Left lung (tissue), 14 donors: ENCODE results near the gene STAG3. TPM values are rescaled to one million over a fixed set of nuclear protein-coding genes. Genes with fewer than 3 reads are reported as not detected.
A peak's percentile ranks its signal among the peaks of the same experiment; 100 is the strongest.
"Not testable (repeated sequence)": the region's sequence is repeated elsewhere in the genome, so short reads cannot be mapped to it uniquely, and the experiment has no call there.

Experiments used
- ATAC-seq: fragments of 200-7000 bp; cut with Tn5 transposase; one replicate; pipeline ENCODE4 v1.9.1; 2020; ENCODE audit warnings: moderate library complexity
- DNase-seq, 4 donors: peaks; one replicate each; pipeline ENCODE4 v3.0.0-alpha.2; 2013 to 2020
- H3K27ac ChIP-seq, 2 donors: fragments of 200-600 bp; sonication (generic) in 1 of 2; one replicate each; pipeline versions ENCODE4 v1.5.0 to v1.8.0; 2020 to 2021
- H3K27me3 ChIP-seq, 2 donors: fragments of 200-600 bp; sonication (generic) in 1 of 2; one replicate each; pipeline versions ENCODE4 v1.5.0 to v1.8.0; 2020 to 2021
- H3K36me3 ChIP-seq, 2 donors: fragments of 200-600 bp; sonication (generic) in 1 of 2; one replicate each; pipeline versions ENCODE4 v1.5.0 to v1.8.0; 2020 to 2021
- H3K4me1 ChIP-seq, 2 donors: fragments of 200-600 bp; one replicate each; pipeline ENCODE4 v1.8.0; 2021
- H3K4me3 ChIP-seq, 2 donors: fragments of 200-600 bp; sonication (generic) in 1 of 2; one replicate each; pipeline versions ENCODE4 v1.5.0 to v1.8.0; 2020 to 2021; ENCODE audit warnings: mild to moderate bottlenecking in 1 of 2
- H3K9me3 ChIP-seq, 2 donors: fragments of 200-600 bp; sonication (generic) in 1 of 2; one replicate each; pipeline versions ENCODE4 v1.5.0 to v1.8.0; 2020 to 2021
- intact Hi-C, 2 donors: fragments of 100-400 bp; cut with DNase I; formaldehyde crosslinking; loops; one replicate each; pipeline versions ENCODE4 v1.11.2 to v1.14.2; 2022
- long read RNA-seq, 12 donors: library from polyadenylated mRNA in 2 of 12; unstranded in 2 of 12; transcript quantifications; one replicate each; pipeline ENCODE4 v2.0.0 and lab custom pipeline, GENCODE V29; 2019 to 2026
- polyA plus RNA-seq, 6 donors: library from polyadenylated mRNA; unstranded; fragments of 120-200 nt; gene quantifications; one replicate each; pipeline ENCODE4 v1.2.1, GENCODE V29; 2013; ENCODE audit not compliant: insufficient read length in 6 of 6
- total RNA-seq, 2 donors: library from RNA; stranded (reverse); fragmentation: NEBNext Ultra II Directional; extraction: Animal tissue kit (Norgen Biotek cat#: 25700); gene quantifications; one replicate each; pipeline ENCODE4 v1.2.1, GENCODE V29; 2021
- TF ChIP-seq, protein P1 (sequence below), 2 donors: fragments of 200-600 bp; sonication (generic) in 1 of 2; IDR thresholded peaks; one replicate each; pipeline versions ENCODE4 v1.5.0 to v1.8.0; 2021; ENCODE audit warnings: antibody characterized with exemption in 2 of 2
- donor health status: DM: no; HTN: yes; CAD: no.
- donor health status: DM: no; HTN: no; CAD: no.

The STAG3 gene, protein sequence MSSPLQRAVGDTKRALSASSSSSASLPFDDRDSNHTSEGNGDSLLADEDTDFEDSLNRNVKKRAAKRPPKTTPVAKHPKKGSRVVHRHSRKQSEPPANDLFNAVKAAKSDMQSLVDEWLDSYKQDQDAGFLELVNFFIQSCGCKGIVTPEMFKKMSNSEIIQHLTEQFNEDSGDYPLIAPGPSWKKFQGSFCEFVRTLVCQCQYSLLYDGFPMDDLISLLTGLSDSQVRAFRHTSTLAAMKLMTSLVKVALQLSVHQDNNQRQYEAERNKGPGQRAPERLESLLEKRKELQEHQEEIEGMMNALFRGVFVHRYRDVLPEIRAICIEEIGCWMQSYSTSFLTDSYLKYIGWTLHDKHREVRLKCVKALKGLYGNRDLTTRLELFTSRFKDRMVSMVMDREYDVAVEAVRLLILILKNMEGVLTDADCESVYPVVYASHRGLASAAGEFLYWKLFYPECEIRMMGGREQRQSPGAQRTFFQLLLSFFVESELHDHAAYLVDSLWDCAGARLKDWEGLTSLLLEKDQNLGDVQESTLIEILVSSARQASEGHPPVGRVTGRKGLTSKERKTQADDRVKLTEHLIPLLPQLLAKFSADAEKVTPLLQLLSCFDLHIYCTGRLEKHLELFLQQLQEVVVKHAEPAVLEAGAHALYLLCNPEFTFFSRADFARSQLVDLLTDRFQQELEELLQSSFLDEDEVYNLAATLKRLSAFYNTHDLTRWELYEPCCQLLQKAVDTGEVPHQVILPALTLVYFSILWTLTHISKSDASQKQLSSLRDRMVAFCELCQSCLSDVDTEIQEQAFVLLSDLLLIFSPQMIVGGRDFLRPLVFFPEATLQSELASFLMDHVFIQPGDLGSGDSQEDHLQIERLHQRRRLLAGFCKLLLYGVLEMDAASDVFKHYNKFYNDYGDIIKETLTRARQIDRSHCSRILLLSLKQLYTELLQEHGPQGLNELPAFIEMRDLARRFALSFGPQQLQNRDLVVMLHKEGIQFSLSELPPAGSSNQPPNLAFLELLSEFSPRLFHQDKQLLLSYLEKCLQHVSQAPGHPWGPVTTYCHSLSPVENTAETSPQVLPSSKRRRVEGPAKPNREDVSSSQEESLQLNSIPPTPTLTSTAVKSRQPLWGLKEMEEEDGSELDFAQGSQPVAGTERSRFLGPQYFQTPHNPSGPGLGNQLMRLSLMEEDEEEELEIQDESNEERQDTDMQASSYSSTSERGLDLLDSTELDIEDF
- 1 to 10 TPM in 1 of 2 donors, under 1 TPM in 1; 0.96 to 3.7 TPM for total RNA-seq
- polyA plus RNA-seq, result 10 to 100 TPM; 18.1 to 27.3 (median 24.0) TPM
- long read RNA-seq, donor 1, partial matches to known transcripts, result 5 of 5 reads
- long read RNA-seq, donor 1, other reads (novel, unspliced or antisense), result 0 of 5 reads
- long read RNA-seq, donor 2, partial matches to known transcripts, result 31 of 31 reads
- long read RNA-seq, donor 2, other reads (novel, unspliced or antisense), result 0 of 31 reads
- long read RNA-seq, donor 3, result 0 reads
- long read RNA-seq, donor 4, result 0 reads
- long read RNA-seq, donor 5, partial matches to known transcripts, result 6 of 6 reads
- long read RNA-seq, donor 5, other reads (novel, unspliced or antisense), result 0 of 6 reads
- long read RNA-seq, donor 6, result 0 reads
- long read RNA-seq, donor 7, full-length matches to known transcripts, result 1 of 1 reads
- long read RNA-seq, donor 7, partial matches to known transcripts, result 0 of 1 reads
- long read RNA-seq, donor 7, other reads (novel, unspliced or antisense), result 0 of 1 reads
- long read RNA-seq, donor 8, partial matches to known transcripts, result 0 of 5 reads
- long read RNA-seq, donor 8, other reads (novel, unspliced or antisense), result 5 of 5 reads
- long read RNA-seq, donor 9, result 0 reads
- long read RNA-seq, donor 10, partial matches to known transcripts, result 1 of 2 reads
- long read RNA-seq, donor 10, other reads (novel, unspliced or antisense), result 1 of 2 reads
- long read RNA-seq, donor 11, full-length matches to known transcripts, result 1 of 1 reads
- long read RNA-seq, donor 11, partial matches to known transcripts, result 0 of 1 reads
- long read RNA-seq, donor 11, other reads (novel, unspliced or antisense), result 0 of 1 reads
- long read RNA-seq, donor 12, result 0 reads

DNA sequence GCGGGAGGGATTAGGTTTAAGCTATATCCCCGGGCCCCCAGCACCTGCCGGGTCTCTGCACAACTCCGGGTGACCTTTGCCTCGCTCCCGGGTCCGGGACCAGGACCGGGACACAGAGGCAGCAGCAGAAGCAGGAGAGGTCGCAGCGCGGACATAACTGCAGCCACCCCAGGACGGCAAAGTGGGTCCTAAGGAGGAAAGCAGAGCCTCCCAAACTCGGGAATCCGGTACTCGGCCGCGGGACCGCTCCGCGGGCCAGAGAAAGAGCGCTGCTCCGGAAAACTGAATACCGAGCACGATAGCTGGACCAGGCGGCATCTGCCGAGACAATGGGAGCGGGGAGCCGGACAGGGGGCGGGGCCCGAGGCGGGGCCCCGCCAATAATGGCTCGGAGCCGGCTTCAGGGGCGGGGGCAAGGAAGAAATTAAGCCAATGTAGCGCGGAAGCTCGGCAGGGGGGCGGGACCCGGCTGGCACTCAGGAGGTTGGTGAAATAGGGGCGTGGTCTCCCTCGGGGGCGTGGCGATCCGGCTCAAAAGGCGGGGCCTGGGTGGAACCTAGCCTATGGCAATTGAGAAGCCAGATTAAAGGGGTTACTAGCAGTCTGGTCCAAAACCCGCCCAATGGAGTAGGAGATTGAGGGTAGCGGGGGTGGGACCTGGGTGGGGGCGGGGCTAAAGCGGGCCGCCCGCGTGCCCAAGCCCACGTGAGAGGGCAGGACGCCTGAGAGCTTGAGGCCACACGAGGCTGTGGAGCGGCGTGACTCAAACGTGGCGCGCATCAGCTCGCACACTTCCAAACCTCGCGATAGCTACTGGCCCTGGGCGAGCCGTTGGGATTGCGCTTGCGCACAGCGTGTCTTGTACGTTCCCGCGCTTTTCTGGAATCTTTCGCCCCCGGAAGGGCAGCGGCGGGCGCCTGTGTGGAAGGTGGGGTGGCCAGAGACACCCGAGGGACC is at the start of gene STAG3, which contains the start of gene GPC2:
Gene STAG3 (plus strand): TSS at position 874 of the 957 bp plus-strand sequence. CDS start 2,639 bp downstream, outside the sequence.
Gene GPC2 (minus strand): TSS at position 337 of the 957 bp plus-strand sequence. CDS start 182 bp downstream, at position 155.
- H3K27ac ChIP-seq, result no peak within 1 kb of the TSS

DNA sequence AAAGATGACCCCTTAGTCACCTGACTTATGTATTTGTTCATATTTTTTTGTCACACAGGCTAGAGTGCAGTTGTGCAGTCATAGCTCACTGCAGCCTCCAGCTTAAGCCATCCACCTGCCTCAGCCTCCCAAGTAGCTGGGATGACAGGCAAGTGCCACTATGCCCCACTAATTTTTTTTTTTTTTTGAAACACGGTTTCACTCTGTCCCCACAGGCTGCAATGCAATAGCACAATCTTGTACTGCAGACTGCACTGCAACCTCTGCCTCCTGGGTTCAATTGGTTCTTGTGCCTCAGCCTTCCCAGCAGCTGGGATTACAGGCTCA is 49.1 kb upstream of the STAG3 start:
- H3K9me3 ChIP-seq, result no peaks in the 10 kb centered on the region
- no peak for ATAC-seq
- no peaks in the 10 kb centered on the region for H3K36me3 ChIP-seq
- H3K4me1 ChIP-seq, result peaks cover 5 to 39% of the 10 kb centered on the region in 2 donors
- no peak overlapping the region for H3K27ac ChIP-seq
- DNase-seq, result no peak
- TF ChIP-seq, protein P1, sequence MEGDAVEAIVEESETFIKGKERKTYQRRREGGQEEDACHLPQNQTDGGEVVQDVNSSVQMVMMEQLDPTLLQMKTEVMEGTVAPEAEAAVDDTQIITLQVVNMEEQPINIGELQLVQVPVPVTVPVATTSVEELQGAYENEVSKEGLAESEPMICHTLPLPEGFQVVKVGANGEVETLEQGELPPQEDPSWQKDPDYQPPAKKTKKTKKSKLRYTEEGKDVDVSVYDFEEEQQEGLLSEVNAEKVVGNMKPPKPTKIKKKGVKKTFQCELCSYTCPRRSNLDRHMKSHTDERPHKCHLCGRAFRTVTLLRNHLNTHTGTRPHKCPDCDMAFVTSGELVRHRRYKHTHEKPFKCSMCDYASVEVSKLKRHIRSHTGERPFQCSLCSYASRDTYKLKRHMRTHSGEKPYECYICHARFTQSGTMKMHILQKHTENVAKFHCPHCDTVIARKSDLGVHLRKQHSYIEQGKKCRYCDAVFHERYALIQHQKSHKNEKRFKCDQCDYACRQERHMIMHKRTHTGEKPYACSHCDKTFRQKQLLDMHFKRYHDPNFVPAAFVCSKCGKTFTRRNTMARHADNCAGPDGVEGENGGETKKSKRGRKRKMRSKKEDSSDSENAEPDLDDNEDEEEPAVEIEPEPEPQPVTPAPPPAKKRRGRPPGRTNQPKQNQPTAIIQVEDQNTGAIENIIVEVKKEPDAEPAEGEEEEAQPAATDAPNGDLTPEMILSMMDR (IDR thresholded peaks at IDR 0.05), result no peak
- H3K27me3 ChIP-seq, result no peaks in the 10 kb centered on the region
- H3K4me3 ChIP-seq, result no peak overlapping the region
- intact Hi-C loops, result no loop called here

More for the DNA sequence above, at the start of gene STAG3, which contains the start of gene GPC2:
- peak; percentile 98 for ATAC-seq
- TF ChIP-seq, protein P1 (IDR thresholded peaks at IDR 0.05), result no peak
- peak; percentile 84 to 98 (median 96) for DNase-seq
- intact Hi-C loops, result no loop called here
- H3K9me3 ChIP-seq, result peaks cover 0 to 6% of the 10 kb centered on the region in 2 donors
- H3K27me3 ChIP-seq, result peaks cover 0 to 22% of the 10 kb centered on the region in 2 donors
- peaks cover 0 to 14% of the 10 kb centered on the region in 2 donors for H3K4me1 ChIP-seq
- no peaks in the 10 kb centered on the region for H3K36me3 ChIP-seq
- peak within 1 kb of the TSS; percentile 48 to 50 for H3K4me3 ChIP-seq

GRCh38 chr7:100130220-100130607 is 47.5 kb upstream of the STAG3 start:
- peaks cover 5 to 30% of the 10 kb centered on the region in 2 donors for H3K4me1 ChIP-seq
- H3K27me3 ChIP-seq, H3K27ac ChIP-seq, H3K9me3 ChIP-seq, intact Hi-C loops, H3K36me3 ChIP-seq, ATAC-seq, H3K4me3 ChIP-seq, DNase-seq: not testable (repeated sequence)
